HepG2 (cell line): ENCODE results near the gene MYL12B. TPM values are rescaled to one million over a fixed set of nuclear protein-coding genes. Genes with fewer than 3 reads are reported as not detected.
A peak's percentile ranks its signal among the peaks of the same experiment; 100 is the strongest.

Source experiments
- CEBPG ChIP-seq: IDR thresholded peaks from 2 replicates; pipeline ENCODE4 v1.6.1; 2016
- CENPX ChIP-seq: sonication (generic); formaldehyde crosslinking; IDR thresholded peaks from 2 replicates; pipeline ENCODE4 v1.9.0; 2021; ENCODE audit warnings: mild to moderate bottlenecking, missing genetic modification reagents, moderate library complexity
- HMG20B ChIP-seq: conservative IDR thresholded peaks from 2 replicates; pipeline ENCODE4 v1.6.1; 2016; ENCODE audit warnings: missing genetic modification reagents, missing compliant biosample characterization
- HOXA3 ChIP-seq: sonication (generic); formaldehyde crosslinking; IDR thresholded peaks from 2 replicates; pipeline ENCODE4 v1.5.0; 2020; ENCODE audit warnings: missing genetic modification reagents
- NR3C1 ChIP-seq: sonication (generic); formaldehyde crosslinking; IDR thresholded peaks from 2 replicates; pipeline ENCODE4 v1.4.0; 2020; ENCODE audit warnings: missing genetic modification reagents
- NRL ChIP-seq: sonication (generic); formaldehyde crosslinking; IDR thresholded peaks from 2 replicates; pipeline ENCODE4 v1.5.0; 2020; ENCODE audit warnings: missing genetic modification reagents, mild to moderate bottlenecking, moderate library complexity, borderline replicate concordance
- SP2 ChIP-seq: sonication (generic); formaldehyde crosslinking; IDR thresholded peaks from 2 replicates; pipeline ENCODE4 v1.5.1; 2020; ENCODE audit warnings: mild to moderate bottlenecking, missing genetic modification reagents
- polyA plus RNA-seq, 8 experiments: library from polyadenylated mRNA; depleted of rRNA in 3 of 8; stranded (reverse) in 7 of 8; unstranded in 1 of 8; fragments of >200 nt; fragmentation: Illumina TruSeq in 4 of 8; extraction: Trizol in 4 of 8; gene quantifications; 2 replicates each; pipeline versions ENCODE4 v1.2.1 to v1.2.3, GENCODE V29; 2011 to 2016; ENCODE audit warnings: low read depth in 4 of 8, missing spikeins in 1 of 8, mixed read lengths in 1 of 8; ENCODE audit not compliant: insufficient read depth in 1 of 8
- total RNA-seq, 5 experiments: library from RNA; depleted of rRNA; stranded (reverse); fragments of >200 nt; fragmentation: Illumina TruSeq; extraction: Trizol; gene quantifications; 2 replicates each; pipeline ENCODE4 v1.2.3, GENCODE V29; 2016; ENCODE audit warnings: low read depth in 1 of 5
- TF ChIP-seq, protein P1 (sequence below): sonication (generic); formaldehyde crosslinking; IDR thresholded peaks from 2 replicates; pipeline ENCODE4 v1.5.1; 2020; ENCODE audit warnings: missing genetic modification reagents, mild to moderate bottlenecking, borderline replicate concordance
- TF ChIP-seq, protein P2 (sequence below): sonication (generic); formaldehyde crosslinking; conservative IDR thresholded peaks from 2 replicates; pipeline ENCODE4 v1.4.0; 2020; ENCODE audit warnings: missing genetic modification reagents
- TF ChIP-seq, protein P3 (sequence below): sonication (generic); formaldehyde crosslinking; IDR thresholded peaks from 2 replicates; pipeline ENCODE4 v1.4.0; 2020; ENCODE audit warnings: missing genetic modification reagents
- TF ChIP-seq, protein P4 (sequence below): IDR thresholded peaks from 2 replicates; pipeline ENCODE4 v1.6.1; 2016; ENCODE audit warnings: missing biosample characterization, missing genetic modification reagents, low read depth
- TF ChIP-seq, protein P5 (sequence below): sonication (generic); formaldehyde crosslinking; IDR thresholded peaks from 2 replicates; pipeline ENCODE4 v1.5.1; 2020; ENCODE audit warnings: mild to moderate bottlenecking, missing genetic modification reagents, moderate library complexity
- TF ChIP-seq, protein P6 (sequence below): sonication (generic); formaldehyde crosslinking; IDR thresholded peaks from 2 replicates; pipeline ENCODE4 v1.8.1; 2023; ENCODE audit warnings: mild to moderate bottlenecking, inconsistent platforms, moderate library complexity, missing genetic modification reagents, borderline replicate concordance
- TF ChIP-seq, protein P7 (sequence below): sonication (generic); formaldehyde crosslinking; IDR thresholded peaks from 2 replicates; pipeline ENCODE4 v1.8.0; 2022; ENCODE audit warnings: missing genetic modification reagents, mild to moderate bottlenecking, inconsistent platforms, borderline replicate concordance
- TF ChIP-seq, protein P8 (sequence below): sonication (generic); formaldehyde crosslinking; IDR thresholded peaks from 2 replicates; pipeline ENCODE4 v1.5.0; 2020; ENCODE audit warnings: missing genetic modification reagents

MYL12B gene
- total and polyA plus RNA-seq, 2 of the 13 experiments (the other 11 are each of a cell fraction or from before 2014, with no cell fraction given): 265 to 340 TPM

DNA sequence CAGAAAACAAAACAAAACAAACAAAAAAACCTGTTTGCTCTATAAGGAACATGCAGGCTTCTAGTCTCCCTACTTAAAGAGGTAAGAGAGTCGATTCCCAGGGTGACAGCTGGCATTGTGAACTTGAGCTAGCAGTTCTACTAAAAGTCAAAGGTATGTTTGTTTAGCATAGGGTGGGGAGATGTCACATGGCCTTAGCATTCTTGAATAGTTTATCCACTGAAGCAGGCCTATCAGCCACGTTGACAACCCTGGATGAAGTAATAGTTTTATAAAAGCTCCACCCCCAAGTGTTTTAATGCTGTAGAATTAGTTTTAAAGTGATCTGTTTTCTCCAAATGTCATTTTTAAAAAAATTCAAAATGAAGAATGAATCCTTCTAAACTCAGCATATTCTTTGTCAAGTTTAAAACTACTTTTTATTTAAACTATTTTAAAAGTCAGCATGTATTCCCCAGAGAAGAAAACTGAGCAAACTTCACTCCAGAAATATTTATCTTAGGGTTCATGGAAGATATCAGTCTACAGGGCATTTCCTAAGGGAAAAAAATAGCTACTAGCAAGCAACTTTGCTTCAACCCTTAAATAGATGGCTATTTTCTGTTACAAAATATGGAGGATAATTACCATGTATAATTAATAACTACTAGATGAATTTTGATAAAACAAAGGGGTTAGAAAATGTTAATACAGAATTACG, 43.8 kb upstream of the MYL12B start (continued):
- TF ChIP-seq HMG20B (CRISPR knock-in tag) (no peak), NRL (CRISPR knock-in tag) (no peak), SP2 (CRISPR knock-in tag) (no peak), CEBPG (CRISPR knock-in tag) (peak; percentile 61; the same call in 1 of the 2 replicates), CENPX (CRISPR knock-in tag) (no peak), HOXA3 (CRISPR knock-in tag) (peak; percentile 53; the same call in 1 of the 2 replicates), NR3C1 (CRISPR knock-in tag) (no peak)
- TF ChIP-seq, protein P1, sequence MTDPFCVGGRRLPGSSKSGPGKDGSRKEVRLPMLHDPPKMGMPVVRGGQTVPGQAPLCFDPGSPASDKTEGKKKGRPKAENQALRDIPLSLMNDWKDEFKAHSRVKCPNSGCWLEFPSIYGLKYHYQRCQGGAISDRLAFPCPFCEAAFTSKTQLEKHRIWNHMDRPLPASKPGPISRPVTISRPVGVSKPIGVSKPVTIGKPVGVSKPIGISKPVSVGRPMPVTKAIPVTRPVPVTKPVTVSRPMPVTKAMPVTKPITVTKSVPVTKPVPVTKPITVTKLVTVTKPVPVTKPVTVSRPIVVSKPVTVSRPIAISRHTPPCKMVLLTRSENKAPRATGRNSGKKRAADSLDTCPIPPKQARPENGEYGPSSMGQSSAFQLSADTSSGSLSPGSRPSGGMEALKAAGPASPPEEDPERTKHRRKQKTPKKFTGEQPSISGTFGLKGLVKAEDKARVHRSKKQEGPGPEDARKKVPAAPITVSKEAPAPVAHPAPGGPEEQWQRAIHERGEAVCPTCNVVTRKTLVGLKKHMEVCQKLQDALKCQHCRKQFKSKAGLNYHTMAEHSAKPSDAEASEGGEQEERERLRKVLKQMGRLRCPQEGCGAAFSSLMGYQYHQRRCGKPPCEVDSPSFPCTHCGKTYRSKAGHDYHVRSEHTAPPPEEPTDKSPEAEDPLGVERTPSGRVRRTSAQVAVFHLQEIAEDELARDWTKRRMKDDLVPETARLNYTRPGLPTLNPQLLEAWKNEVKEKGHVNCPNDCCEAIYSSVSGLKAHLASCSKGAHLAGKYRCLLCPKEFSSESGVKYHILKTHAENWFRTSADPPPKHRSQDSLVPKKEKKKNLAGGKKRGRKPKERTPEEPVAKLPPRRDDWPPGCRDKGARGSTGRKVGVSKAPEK: no peak
- TF ChIP-seq, protein P2, sequence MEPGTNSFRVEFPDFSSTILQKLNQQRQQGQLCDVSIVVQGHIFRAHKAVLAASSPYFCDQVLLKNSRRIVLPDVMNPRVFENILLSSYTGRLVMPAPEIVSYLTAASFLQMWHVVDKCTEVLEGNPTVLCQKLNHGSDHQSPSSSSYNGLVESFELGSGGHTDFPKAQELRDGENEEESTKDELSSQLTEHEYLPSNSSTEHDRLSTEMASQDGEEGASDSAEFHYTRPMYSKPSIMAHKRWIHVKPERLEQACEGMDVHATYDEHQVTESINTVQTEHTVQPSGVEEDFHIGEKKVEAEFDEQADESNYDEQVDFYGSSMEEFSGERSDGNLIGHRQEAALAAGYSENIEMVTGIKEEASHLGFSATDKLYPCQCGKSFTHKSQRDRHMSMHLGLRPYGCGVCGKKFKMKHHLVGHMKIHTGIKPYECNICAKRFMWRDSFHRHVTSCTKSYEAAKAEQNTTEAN (CRISPR knock-in tag): 0 out of 2 replicates have a peak, but pooled peaks have one; percentile 43
- TF ChIP-seq, protein P3, sequence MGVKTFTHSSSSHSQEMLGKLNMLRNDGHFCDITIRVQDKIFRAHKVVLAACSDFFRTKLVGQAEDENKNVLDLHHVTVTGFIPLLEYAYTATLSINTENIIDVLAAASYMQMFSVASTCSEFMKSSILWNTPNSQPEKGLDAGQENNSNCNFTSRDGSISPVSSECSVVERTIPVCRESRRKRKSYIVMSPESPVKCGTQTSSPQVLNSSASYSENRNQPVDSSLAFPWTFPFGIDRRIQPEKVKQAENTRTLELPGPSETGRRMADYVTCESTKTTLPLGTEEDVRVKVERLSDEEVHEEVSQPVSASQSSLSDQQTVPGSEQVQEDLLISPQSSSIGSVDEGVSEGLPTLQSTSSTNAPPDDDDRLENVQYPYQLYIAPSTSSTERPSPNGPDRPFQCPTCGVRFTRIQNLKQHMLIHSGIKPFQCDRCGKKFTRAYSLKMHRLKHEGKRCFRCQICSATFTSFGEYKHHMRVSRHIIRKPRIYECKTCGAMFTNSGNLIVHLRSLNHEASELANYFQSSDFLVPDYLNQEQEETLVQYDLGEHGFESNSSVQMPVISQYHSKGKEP (CRISPR knock-in tag): no peak
- TF ChIP-seq, protein P4, sequence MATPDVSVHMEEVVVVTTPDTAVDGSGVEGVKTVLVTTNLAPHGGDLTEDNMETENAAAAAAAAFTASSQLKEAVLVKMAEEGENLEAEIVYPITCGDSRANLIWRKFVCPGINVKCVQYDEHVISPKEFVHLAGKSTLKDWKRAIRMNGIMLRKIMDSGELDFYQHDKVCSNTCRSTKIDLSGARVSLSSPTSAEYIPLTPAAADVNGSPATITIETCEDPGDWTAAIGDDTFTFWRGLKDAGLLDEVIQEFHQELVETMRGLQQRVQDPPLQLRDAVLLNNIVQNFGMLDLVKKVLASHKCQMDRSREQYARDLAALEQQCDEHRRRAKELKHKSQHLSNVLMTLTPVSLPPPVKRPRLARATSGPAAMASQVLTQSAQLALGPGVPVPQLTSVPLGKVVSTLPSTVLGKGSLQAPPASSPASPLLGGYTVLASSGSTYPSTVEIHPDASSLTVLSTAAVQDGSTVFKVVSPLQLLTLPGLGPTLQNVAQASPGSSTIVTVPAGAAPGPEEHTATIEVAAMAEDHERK: no peak
- TF ChIP-seq, protein P5, sequence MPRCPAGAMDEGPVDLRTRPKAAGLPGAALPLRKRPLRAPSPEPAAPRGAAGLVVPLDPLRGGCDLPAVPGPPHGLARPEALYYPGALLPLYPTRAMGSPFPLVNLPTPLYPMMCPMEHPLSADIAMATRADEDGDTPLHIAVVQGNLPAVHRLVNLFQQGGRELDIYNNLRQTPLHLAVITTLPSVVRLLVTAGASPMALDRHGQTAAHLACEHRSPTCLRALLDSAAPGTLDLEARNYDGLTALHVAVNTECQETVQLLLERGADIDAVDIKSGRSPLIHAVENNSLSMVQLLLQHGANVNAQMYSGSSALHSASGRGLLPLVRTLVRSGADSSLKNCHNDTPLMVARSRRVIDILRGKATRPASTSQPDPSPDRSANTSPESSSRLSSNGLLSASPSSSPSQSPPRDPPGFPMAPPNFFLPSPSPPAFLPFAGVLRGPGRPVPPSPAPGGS (CRISPR knock-in tag): no peak
- TF ChIP-seq, protein P6, sequence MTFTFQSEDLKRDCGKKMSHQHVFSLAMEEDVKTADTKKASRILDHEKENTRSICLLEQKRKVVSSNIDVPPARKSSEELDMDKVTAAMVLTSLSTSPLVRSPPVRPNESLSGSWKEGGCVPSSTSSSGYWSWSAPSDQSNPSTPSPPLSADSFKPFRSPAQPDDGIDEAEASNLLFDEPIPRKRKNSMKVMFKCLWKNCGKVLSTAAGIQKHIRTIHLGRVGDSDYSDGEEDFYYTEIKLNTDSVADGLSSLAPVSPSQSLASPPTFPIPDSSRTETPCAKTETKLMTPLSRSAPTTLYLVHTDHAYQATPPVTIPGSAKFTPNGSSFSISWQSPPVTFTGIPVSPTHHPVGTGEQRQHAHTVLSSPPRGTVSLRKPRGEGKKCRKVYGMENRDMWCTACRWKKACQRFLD: no peak
- TF ChIP-seq, protein P7, sequence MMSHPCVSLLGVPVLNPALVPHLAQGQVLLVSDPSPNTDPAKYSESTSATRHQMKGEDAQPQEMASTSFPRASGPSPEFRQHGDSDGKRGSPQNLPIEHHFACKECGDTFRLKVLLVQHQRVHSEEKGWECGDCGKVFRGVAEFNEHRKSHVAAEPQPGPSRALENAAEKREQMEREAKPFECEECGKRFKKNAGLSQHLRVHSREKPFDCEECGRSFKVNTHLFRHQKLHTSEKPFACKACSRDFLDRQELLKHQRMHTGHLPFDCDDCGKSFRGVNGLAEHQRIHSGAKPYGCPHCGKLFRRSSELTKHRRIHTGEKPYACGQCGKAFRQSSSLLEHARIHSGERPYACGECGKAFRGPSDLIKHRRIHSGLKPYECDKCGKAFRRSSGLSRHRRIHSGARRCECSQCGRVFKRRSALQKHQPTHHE (CRISPR knock-in tag): no peak
- TF ChIP-seq, protein P8, sequence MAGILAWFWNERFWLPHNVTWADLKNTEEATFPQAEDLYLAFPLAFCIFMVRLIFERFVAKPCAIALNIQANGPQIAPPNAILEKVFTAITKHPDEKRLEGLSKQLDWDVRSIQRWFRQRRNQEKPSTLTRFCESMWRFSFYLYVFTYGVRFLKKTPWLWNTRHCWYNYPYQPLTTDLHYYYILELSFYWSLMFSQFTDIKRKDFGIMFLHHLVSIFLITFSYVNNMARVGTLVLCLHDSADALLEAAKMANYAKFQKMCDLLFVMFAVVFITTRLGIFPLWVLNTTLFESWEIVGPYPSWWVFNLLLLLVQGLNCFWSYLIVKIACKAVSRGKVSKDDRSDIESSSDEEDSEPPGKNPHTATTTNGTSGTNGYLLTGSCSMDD (CRISPR knock-in tag): no peak
